ENCODE measurements around the gene LCLAT1.
"Not testable (repeated sequence)": the region's sequence is repeated elsewhere in the genome, so short reads cannot be mapped to it uniquely, and the experiment has no call there.

Gene LCLAT1

GRCh38 chr2:30487603-30488002 lies 40.6 kb downstream of the LCLAT1 start:
- DNase-seq, result no peak

GRCh38 chr2:30488012-30488659 lies 41.1 kb downstream of the LCLAT1 start:
- no peak for DNase-seq

- DNase-seq, result no peak
These were observed 44.2 kb downstream of the LCLAT1 start for GRCh38 chr2:30491225-30491624.

GRCh38 chr2:30492185-30492584 lies 45.1 kb downstream of the LCLAT1 start:
- no peak for DNase-seq

GRCh38 chr2:30492619-30493018 lies 45.6 kb downstream of the LCLAT1 start:
- DNase-seq, result no peak

GRCh38 chr2:30493440-30493839 lies 46.4 kb downstream of the LCLAT1 start:
- DNase-seq, result no peak

- DNase-seq, result not testable (repeated sequence)
These were observed 48.9 kb downstream of the LCLAT1 start for GRCh38 chr2:30495896-30496295.

GRCh38 chr2:30499681-30500080 lies 52.6 kb downstream of the LCLAT1 start:
- DNase-seq, result no peak

- no peak for DNase-seq
These were observed 53.7 kb downstream of the LCLAT1 start for GRCh38 chr2:30500699-30501098.

GRCh38 chr2:30502310-30502709 lies 55.3 kb downstream of the LCLAT1 start:
- DNase-seq, result no peak

GRCh38 chr2:30503007-30503694 lies 56.1 kb downstream of the LCLAT1 start:
- no peak for DNase-seq

GRCh38 chr2:30503695-30504052 lies 56.6 kb downstream of the LCLAT1 start:
- no peak for DNase-seq

GRCh38 chr2:30504731-30505130 lies 57.7 kb downstream of the LCLAT1 start:
- DNase-seq, result no peak

GRCh38 chr2:30505500-30506180 lies 58.6 kb downstream of the LCLAT1 start:
- DNase-seq, result no peak

GRCh38 chr2:30507460-30507859 lies 60.4 kb downstream of the LCLAT1 start:
- not testable (repeated sequence) for DNase-seq

- DNase-seq, result no peak
These were observed 62.7 kb downstream of the LCLAT1 start for GRCh38 chr2:30509716-30510115.

- DNase-seq, result no peak
These were observed 63.4 kb downstream of the LCLAT1 start for GRCh38 chr2:30510409-30510808.

- no peak for DNase-seq
These were observed 64.4 kb downstream of the LCLAT1 start for GRCh38 chr2:30511122-30512083.

GRCh38 chr2:30512243-30512886 lies 65.3 kb downstream of the LCLAT1 start:
- DNase-seq, result no peak

- not testable (repeated sequence) for DNase-seq
These were observed 66.6 kb downstream of the LCLAT1 start for GRCh38 chr2:30513649-30514048.
